NCI-H1048 (cell line): Measurements from ENCODE around the gene RIMS3.
"Not testable (repeated sequence)": the region's sequence is repeated elsewhere in the genome, so short reads cannot be mapped to it uniquely, and the experiment has no call there.

Source experiments
- DNase-seq: peaks from one replicate; lab custom pipeline; 2025; lab: John Stamatoyannopoulos, UW

The RIMS3 gene

DNA sequence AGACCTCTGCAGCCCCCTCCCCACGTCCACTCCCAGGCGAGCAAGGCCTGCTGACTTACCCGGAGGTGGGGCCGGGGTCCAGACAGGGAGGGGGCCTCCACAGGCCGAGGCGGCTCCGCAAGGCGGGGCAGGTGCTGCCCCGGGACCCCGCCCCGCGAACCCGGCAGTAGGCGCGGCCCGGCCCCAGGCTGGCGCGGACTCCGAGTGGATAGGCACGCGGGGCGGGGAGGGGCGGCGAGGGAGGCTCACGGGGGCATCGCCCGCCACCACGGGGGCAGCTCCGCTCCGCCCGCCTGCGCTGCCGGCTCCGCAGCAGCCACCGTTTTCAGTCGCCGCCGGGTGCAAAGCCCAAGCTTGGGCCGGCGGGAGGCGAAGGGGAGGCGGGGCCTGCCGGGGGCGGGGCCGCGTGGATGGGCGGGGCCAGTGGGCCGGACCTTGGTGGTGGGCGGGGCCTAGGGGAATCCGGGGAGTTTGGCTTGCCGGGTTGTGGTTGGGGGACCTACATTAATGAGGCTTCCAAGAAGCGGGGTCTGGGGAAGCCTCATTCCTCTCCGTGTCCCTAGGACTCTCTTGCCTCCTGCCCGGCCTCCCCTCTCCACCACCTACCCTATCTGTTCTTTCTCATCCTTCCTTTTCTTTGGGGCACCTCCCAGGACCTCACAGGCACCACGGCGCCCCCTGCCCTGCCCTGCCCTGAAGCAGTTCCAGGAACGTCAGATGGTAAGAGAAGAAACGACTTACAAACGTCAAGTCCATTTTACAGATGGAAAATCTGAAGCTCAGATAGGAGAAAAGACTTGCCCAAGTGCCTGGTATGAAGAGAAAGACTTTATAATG, at the start of gene RIMS3:
RIMS3 (minus strand) TSS at position 348 of the 837 bp plus-strand sequence. CDS start 23,757 bp downstream, outside the sequence.
- peak; percentile 18 for DNase-seq

GRCh38 chr1:40712997-40713396, 47.5 kb upstream of the RIMS3 start:
- no peak for DNase-seq

DNA sequence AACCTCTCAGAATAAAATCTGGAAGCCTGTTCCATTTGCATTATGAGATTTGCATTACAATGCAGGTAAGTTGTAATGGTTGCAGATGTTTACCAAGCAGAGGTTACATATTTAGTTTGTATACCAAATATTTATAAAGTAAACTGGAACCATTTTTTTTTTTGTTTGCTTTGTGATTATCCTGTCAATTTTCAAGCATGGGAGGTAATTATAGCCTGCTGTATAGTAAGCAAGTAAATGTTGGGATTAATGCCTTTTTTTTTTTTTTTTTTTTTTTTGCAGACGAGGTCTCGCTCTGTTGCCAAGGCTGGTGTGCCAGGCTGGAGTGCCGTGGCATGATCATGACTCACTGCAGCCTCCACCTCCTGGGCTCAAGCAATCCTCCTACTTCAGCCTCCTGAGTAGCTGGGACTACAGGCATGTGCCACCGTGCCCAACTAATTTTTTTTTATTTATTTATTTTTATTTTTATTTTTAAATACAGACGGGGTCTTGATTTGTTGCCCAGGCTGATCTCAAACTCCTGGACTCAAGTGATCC, 47.0 kb upstream of the RIMS3 start:
- DNase-seq, result no peak

DNA sequence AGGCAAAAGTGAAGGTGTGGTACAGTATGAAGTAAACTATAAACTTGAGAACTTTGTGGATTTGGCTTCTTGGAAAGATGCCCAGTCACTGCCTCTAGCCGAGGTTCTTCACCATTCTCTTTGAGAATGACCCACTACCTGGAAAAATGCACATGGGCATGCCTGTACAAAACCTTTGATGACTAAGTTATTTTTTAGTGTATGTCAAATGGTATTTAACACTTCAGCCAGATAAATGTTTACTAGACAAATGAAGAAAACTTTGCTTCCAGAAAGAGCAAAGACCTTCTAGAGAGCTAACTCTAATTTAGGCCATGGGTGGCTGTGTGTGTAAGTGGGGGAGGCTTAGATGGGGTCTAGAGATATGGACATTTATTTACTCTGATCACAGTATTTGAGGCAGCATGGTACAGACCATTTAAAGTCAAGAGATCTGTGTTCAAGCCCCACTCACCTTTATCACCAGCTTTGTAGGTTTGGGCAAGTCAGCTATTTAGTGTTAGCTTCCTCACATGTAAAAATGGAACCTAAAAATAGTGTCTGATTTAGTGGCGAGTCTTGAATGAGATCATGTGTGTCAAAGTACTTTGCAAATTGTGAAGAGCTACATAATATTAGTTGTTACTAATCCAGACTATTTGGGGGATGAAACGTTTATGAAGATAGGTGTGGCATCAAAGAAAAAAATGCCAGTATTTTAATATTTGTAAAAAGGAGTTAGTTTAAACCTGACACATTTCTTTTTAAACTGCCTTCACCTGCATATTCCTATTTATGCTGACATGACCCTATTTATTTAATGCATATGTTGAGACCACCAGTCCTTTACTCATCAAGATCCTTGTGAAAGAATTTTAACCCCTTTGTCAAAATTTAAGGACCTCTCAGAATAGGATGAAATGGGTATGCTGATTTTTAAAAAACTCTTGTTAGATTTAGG, 46.3 kb upstream of the RIMS3 start:
- no peak for DNase-seq

- DNase-seq, result no peak
Observed at GRCh38 chr1:40710581-40711315, 45.3 kb upstream of the RIMS3 start.

GRCh38 chr1:40709802-40710278, 44.4 kb upstream of the RIMS3 start:
- no peak for DNase-seq

DNA sequence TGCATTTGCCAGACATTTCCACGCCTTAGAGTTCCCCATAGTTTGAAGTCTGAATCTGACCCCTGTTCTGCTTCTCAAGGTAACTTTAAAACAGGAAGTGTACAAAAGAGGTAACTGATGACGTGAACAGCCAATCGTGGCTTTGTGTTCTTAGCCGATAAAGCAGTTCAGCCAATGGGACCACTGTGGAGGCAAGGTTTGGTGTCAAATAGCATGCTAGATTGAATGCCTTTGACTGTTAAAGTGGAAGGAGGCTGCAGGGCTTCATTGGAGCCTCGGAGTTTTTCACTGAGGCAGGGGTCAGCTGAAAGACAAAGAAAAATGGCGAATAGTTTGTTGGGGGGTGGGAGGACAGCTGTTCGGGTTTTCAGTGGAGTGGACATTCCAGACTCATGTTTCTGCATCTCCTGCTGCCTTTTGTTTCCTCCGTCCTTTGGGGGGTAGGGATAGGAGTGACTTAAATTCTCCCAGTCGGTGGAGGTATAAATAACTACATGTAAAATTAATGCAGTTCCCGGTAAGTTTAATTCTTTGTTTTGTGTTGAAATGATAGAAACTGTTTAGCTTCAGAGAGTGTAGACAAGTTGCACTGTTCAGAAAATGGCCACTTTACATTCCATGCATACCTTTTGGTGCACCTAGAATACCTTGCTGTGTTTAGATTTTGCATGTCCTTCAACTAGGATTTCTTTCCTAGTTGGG, 43.8 kb upstream of the RIMS3 start:
- DNase-seq, result peak; percentile 95

GRCh38 chr1:40708750-40709099, 43.2 kb upstream of the RIMS3 start:
- peak; percentile 74 for DNase-seq

DNA sequence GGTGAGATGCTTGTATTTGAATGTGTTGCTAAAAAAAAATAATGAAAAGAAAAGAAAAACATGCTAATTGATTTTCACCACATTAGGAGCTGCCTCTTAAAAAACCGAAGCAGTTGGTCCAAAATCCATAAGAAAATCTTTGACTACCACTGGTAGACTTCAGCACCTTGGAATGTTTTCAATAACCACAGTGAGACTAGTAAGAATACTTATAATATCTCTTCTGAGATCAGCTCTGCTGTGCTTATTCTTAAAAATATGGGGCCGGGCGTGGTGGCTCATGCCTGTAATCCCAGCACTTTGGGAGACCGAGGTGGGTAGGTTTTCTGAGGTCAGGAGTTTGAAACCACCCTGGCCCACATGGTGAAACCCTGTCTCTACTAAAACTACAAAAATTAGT, 41.1 kb upstream of the RIMS3 start:
- no peak for DNase-seq

DNA sequence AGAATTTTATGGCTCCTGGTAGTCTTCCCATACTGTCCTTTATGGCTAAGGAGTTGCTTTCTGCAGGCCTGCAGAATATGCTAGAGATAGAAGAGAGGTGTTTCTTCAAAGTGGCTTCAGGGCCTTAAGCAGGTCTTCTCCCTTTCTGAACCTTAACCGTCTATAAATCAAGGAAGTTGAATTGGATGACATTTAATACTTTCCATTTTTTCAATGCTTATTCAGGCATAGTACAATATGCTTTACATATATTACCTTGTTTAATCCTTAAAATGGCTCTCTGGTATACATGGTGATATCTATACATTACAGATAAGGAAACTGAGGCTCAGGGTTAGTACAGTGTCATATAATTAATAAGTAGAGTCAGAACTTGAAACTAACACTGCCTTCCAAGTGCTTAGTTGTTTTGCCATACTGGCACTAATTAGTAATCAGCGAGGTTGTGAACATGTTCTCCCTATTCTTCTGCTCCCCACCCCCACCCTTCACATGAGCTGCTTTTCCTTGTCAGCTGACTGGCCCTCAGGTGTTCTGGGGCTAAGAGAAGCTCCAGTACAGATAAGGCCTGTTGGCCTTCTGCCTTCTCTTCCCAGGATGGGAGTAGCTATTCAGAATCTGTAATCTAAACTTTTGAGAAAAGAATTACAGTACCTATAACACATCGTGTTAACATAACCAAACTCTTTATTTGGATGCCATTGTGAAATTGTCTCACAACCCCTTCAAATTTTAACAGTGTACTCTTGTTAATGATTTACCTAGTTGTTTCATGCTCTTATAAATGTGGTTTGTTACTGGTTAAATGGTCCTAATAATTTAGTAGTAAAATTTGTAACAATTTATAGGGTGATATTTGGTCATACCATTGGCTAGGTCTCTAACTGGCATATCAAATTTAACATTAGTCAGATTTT, 39.6 kb upstream of the RIMS3 start:
- DNase-seq, result no peak

DNA sequence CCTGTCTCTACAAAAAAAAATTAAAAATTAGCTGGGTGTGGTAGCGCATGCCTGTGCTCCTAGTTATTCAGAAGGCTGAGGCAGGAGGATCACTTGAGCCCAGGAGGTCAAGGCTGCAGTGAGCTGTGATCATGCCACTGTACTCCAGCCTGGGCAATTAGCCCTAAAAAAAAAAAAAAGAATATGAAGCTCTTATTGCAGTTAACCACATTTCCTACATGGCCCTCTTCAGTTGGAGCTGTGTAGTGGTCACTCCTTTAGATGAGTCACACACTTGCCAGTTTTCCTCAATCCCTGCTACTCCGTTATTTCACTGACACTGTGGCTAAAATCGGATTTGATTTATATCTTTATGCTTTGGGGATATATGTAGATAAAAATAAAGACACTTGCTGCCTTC, 37.8 kb upstream of the RIMS3 start:
- no peak for DNase-seq

DNA sequence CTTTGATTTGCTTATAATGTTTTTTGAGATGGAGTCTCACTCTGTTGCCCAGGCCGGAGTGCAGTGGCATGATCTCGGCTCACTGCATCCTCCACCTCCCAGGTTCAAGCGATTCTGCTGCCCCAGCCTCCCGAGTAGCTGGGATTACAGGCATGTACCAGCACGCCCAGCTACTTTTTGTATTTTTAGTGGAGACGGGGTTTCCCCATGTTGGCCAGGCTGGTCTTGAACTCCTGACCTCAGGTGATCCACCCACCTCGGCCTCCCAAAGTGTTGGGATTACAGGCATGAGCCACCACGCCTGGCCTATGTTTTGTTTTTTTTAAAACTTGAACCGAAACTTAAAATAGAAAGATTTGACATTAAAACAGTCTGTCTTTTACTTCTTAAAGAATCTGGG, 37.3 kb upstream of the RIMS3 start:
- not testable (repeated sequence) for DNase-seq

- no peak for DNase-seq
Observed at GRCh38 chr1:40701684-40702083, 36.2 kb upstream of the RIMS3 start.

DNA sequence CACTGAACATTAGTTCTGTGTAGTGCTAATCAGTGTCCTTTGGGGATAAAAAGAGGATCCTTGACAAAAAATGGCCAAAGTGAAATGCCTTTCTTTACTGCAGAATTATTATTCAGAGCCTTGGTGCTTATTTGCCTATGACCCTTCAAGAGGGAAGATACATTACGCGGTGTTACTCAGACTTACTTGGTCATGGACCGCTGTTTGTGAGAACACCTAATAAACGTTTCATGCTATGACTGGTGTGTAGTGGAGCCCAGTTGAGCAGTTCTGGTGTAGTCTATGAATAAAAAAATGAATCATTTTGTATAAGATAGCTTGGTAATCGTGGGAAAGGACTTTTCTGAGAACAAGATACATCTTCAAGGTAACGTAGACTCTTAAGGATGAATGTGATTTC, 34.3 kb upstream of the RIMS3 start:
- no peak for DNase-seq

- DNase-seq, result no peak
Observed at GRCh38 chr1:40697436-40697835, 32.0 kb upstream of the RIMS3 start.

DNA sequence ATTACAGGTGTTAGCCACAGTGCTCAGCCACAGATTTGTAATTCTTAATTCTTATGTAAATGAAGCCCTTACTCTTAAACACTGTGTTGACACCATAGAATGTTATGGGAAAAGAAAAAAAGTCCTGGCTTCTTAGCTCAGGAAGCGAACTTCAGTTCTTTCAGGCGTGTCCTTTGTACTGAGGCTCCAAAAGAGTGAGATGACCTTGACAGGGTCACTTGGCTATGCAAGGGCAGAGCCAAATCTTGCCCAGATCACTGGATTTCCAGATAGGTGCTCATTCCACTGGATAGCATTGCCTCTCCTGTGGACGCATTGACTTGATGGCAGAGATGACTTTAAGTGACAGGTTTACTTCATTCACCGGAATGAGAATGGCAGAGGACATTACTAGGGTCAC, 30.8 kb upstream of the RIMS3 start:
- DNase-seq, result no peak

GRCh38 chr1:40694353-40694874, 28.9 kb upstream of the RIMS3 start:
- no peak for DNase-seq

DNA sequence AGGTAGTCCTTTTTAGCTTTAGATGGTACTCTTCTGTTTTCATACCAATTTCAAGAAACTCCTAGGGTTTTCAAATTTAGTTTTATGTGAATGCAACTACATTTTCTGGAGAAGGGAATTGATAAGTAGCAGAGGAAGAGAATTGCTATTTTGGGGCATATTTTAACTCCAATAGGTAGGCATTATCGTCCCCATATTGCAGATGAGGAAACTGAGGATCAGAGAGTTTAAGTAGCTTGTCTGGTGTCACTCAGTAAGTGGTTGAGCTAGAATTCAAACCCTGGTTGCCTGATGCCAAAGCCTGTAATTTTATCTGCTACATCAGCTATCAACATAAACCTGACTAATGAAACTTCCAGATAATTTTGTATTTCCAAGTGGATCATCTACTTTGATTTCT, 27.9 kb upstream of the RIMS3 start:
- no peak for DNase-seq

DNA sequence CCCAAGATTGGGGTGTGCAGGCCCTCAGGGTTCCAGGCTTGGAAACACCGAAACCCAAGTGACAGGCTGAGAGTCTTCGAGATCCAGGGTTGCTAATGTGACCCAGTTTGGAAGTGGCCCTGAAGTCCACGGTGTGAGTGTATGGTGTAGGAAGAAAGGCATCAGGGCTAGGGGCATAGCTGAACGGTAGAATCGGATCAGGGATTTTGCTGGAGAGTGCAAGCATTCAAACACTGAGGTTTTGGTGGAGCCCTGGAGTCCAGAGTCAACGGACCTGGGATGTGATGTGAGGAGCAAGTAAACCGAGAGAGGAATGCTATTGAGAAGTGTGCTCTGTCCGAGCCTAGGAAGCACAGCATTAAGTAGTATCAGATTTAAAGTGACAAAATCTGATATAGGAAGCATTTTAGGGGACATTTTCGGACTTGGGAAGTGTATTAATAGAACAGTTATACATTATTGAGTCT, 27.0 kb upstream of the RIMS3 start:
- DNase-seq, result no peak
